ENCODE data around the gene RHBDD2. TPM values are rescaled to one million over a fixed set of nuclear protein-coding genes. Genes with fewer than 3 reads are reported as not detected.
"Not testable (repeated sequence)": the region's sequence is repeated elsewhere in the genome, so short reads cannot be mapped to it uniquely, and the experiment has no call there.

The RHBDD2 gene
- total RNA-seq, 4 donors from 2014 or later = 27.0 to 38.2 (median 33.5) TPM

GRCh38 chr7:75880242-75880641, 1.4 kb downstream of the RHBDD2 start:
- peak overlapping the region in 2 of 4 donors; percentile 75 to 92 for H3K4me3 ChIP-seq
- no peak for DNase-seq
- TF ChIP-seq POLR2A (IDR thresholded peaks at IDR 0.05) = no peak
- TF ChIP-seq CTCF (IDR thresholded peaks at IDR 0.05) = no peak
- 82 to 100% methylated on average over 4 of the region's 4 CpGs for WGBS, 2 donors
- H3K27me3 ChIP-seq = no peaks in the 10 kb centered on the region
- peaks cover 17 to 48% (median 27%) of the 10 kb centered on the region in 3 donors for H3K36me3 ChIP-seq
- intact Hi-C loops (cut with DNase I) = no loop called here
- peaks cover 0 to 42% (median 15%) of the 10 kb centered on the region in 3 donors for H3K4me1 ChIP-seq
- H3K9me3 ChIP-seq = no peaks in the 10 kb centered on the region
- peak overlapping the region in 1 of 4 donors; percentile 32 for H3K27ac ChIP-seq

GRCh38 chr7:75881436-75882095, 2.7 kb downstream of the RHBDD2 start:
- 83 to 90% methylated on average over 20 to 22 of the region's 23 CpGs for WGBS, 2 donors
- TF ChIP-seq POLR2A (IDR thresholded peaks at IDR 0.05) = no peak
- TF ChIP-seq CTCF (IDR thresholded peaks at IDR 0.05) = no peak
- Histone ChIP-seq H3K4me1 (peaks cover 0 to 32% (median 12%) of the 10 kb centered on the region in 3 donors), H3K27ac (no peak overlapping the region), H3K36me3 (peaks cover 28 to 61% (median 37%) of the 10 kb centered on the region in 3 donors), H3K27me3 (no peaks in the 10 kb centered on the region), H3K9me3 (no peaks in the 10 kb centered on the region), H3K4me3 (no peak overlapping the region)
- no peak for DNase-seq
- intact Hi-C loops (cut with DNase I) = no loop called here

GRCh38 chr7:75883265-75883824, 4.5 kb downstream of the RHBDD2 start:
- 94 to 100% methylated on average over 9 to 12 of the region's 13 CpGs for WGBS, 2 donors
- Histone ChIP-seq H3K4me1 (peaks cover 0 to 28% (median 9%) of the 10 kb centered on the region in 3 donors), H3K36me3 (peaks cover 36 to 79% (median 47%) of the 10 kb centered on the region in 3 donors)
- H3K27me3 ChIP-seq; H3K9me3 ChIP-seq; DNase-seq; intact Hi-C loops (cut with DNase I); H3K27ac ChIP-seq; H3K4me3 ChIP-seq: not testable (repeated sequence)

GRCh38 chr7:75884476-75884875, 5.6 kb downstream of the RHBDD2 start:
- intact Hi-C loops (cut with DNase I) = no loop called here
- 91 to 92% methylated on average over 5 of the region's 5 CpGs for WGBS, 2 donors
- Histone ChIP-seq H3K9me3 (no peaks in the 10 kb centered on the region), H3K4me1 (peaks cover 0 to 28% (median 9%) of the 10 kb centered on the region in 3 donors), H3K4me3 (no peak overlapping the region), H3K27me3 (no peaks in the 10 kb centered on the region), H3K27ac (no peak overlapping the region), H3K36me3 (peaks cover 39 to 87% (median 47%) of the 10 kb centered on the region in 3 donors)
- no peak for TF ChIP-seq CTCF (IDR thresholded peaks at IDR 0.05)
- TF ChIP-seq POLR2A (IDR thresholded peaks at IDR 0.05) = no peak
- no peak for DNase-seq

- H3K36me3 ChIP-seq = peaks cover 39 to 87% (median 47%) of the 10 kb centered on the region in 3 donors
- intact Hi-C loops (cut with DNase I) = no loop called here
- DNase-seq = no peak
These were observed 6.2 kb downstream of the RHBDD2 start for GRCh38 chr7:75885036-75885435.

More at GRCh38 chr7:75885036-75885435, 6.2 kb downstream of the RHBDD2 start:
- TF ChIP-seq POLR2A (IDR thresholded peaks at IDR 0.05) = no peak
- no peak for TF ChIP-seq CTCF (IDR thresholded peaks at IDR 0.05)
- no peak overlapping the region for H3K27ac ChIP-seq
- no peaks in the 10 kb centered on the region for H3K9me3 ChIP-seq
- peaks cover 0 to 24% (median 5%) of the 10 kb centered on the region in 3 donors for H3K4me1 ChIP-seq
- no peaks in the 10 kb centered on the region for H3K27me3 ChIP-seq
- no peak overlapping the region for H3K4me3 ChIP-seq
- 94 to 97% methylated on average over 3 of the region's 3 CpGs for WGBS, 2 donors
